ENCODE measurements around the gene CALML4. TPM values are rescaled to one million over a fixed set of nuclear protein-coding genes. Genes with fewer than 3 reads are reported as not detected.

The CALML4 gene
- total RNA-seq, 2 experiments from 2014 or later, result 28.7 to 32.5 TPM

DNA sequence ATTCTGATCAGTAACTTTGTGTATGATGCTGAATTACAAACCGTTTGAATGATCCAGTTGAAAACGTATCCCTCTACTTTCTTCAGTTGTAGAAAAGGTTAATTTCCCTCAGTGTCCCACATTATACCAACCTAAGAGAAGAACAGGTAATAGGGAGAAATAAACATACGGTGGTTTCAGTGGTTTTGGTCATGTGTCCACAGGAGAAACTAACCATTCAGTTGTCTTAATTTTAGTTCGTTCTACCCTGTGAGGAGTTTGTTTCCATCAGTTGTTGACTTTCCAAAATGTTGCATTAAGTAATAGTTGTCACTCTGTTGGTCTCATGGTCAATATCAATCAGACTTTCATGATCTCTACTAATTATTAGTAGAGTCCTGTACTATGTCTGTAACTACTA, 15.1 kb downstream of the CALML4 start:
- Histone ChIP-seq H3K36me3 (ENCODE audit: insufficient read depth, low read length) (peaks cover 78% of the 10 kb centered on the region), H3K4me2 (ENCODE audit: low read length) (peak overlapping the region; percentile 64), H3K79me2 (ENCODE audit: insufficient read depth, low read depth, low read length) (peaks cover 4% of the 10 kb centered on the region; the same call in 1 of the 2 replicates), H3K9me2 (ENCODE audit: insufficient read depth, low read length) (no peaks in the 10 kb centered on the region), H3K4me1 (ENCODE audit: insufficient read depth, low read length, poor library complexity, severe bottlenecking) (peaks cover 66% of the 10 kb centered on the region), H3K27ac (ENCODE audit: low read depth, low read length, poor library complexity, severe bottlenecking) (peak overlapping the region; percentile 97), H2AFZ (ENCODE audit: low read length) (no peak overlapping the region), H3K4me3 (ENCODE audit: low read depth, low read length, poor library complexity, severe bottlenecking) (peak overlapping the region; percentile 4), H3K9me3 (ENCODE audit: low read length) (no peaks in the 10 kb centered on the region), H4K20me1 (ENCODE audit: insufficient read depth, low read length) (no peaks in the 10 kb centered on the region)
- POLR2A ChIA-PET, result interaction anchor here (0.6 kb wide), 1 partner anchor 91 kb away, joined by 3 read pairs; no protein-coding TSS in a partner anchor
- intact Hi-C loops (cut with micrococcal nuclease; ENCODE audit: unreplicated experiment), result loop anchor here (1.0 to 2.0 kb wide), 2 partner anchors 19 to 327 kb away; no protein-coding TSS in a partner anchor
- CTCF ChIA-PET (ENCODE audit: unreplicated experiment), result no interaction called here
- no peak for DNase-seq (ENCODE audit: low spot score)
- TSS peak; percentile 3 for BruUV-seq (replicated peaks)
- TF ChIP-seq EZH2phosphoT487 (IDR thresholded peaks at IDR 0.05; ENCODE audit: borderline replicate concordance, low read depth, low read length), result no peak
- TF ChIP-seq, protein P1, sequence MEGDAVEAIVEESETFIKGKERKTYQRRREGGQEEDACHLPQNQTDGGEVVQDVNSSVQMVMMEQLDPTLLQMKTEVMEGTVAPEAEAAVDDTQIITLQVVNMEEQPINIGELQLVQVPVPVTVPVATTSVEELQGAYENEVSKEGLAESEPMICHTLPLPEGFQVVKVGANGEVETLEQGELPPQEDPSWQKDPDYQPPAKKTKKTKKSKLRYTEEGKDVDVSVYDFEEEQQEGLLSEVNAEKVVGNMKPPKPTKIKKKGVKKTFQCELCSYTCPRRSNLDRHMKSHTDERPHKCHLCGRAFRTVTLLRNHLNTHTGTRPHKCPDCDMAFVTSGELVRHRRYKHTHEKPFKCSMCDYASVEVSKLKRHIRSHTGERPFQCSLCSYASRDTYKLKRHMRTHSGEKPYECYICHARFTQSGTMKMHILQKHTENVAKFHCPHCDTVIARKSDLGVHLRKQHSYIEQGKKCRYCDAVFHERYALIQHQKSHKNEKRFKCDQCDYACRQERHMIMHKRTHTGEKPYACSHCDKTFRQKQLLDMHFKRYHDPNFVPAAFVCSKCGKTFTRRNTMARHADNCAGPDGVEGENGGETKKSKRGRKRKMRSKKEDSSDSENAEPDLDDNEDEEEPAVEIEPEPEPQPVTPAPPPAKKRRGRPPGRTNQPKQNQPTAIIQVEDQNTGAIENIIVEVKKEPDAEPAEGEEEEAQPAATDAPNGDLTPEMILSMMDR (conservative IDR thresholded peaks at IDR 0.05; ENCODE audit: low read length), result no peak

- H3K4me2 ChIP-seq (ENCODE audit: low read length), result peak overlapping the region; percentile 64
- peak; percentile 86 for DNase-seq (ENCODE audit: low spot score)
- ChIA-PET CTCF (ENCODE audit: unreplicated experiment) (no interaction called here), POLR2A (interaction anchor here (1.0 kb wide), 1 partner anchor 40 kb away, joined by 3 read pairs; no protein-coding TSS in a partner anchor)
- H3K4me1 ChIP-seq (ENCODE audit: insufficient read depth, low read length, poor library complexity, severe bottlenecking), result peaks cover 70% of the 10 kb centered on the region
- no peaks in the 10 kb centered on the region for H3K9me3 ChIP-seq (ENCODE audit: low read length)
- no peaks in the 10 kb centered on the region for H4K20me1 ChIP-seq (ENCODE audit: insufficient read depth, low read length)
- peaks cover 86% of the 10 kb centered on the region for H3K36me3 ChIP-seq (ENCODE audit: insufficient read depth, low read length)
- peak overlapping the region; percentile 97 for H3K27ac ChIP-seq (ENCODE audit: low read depth, low read length, poor library complexity, severe bottlenecking)
- TF ChIP-seq, protein P1 (conservative IDR thresholded peaks at IDR 0.05; ENCODE audit: low read length), result no peak
- TF ChIP-seq EZH2phosphoT487 (IDR thresholded peaks at IDR 0.05; ENCODE audit: borderline replicate concordance, low read depth, low read length), result no peak
- peaks cover 4% of the 10 kb centered on the region; the same call in 1 of the 2 replicates for H3K79me2 ChIP-seq (ENCODE audit: insufficient read depth, low read depth, low read length)
- BruUV-seq (replicated peaks), result no TSS peak
- intact Hi-C loops (cut with micrococcal nuclease; ENCODE audit: unreplicated experiment), result loop anchor here (1.0 to 5.0 kb wide), 3 partner anchors 41 to 406 kb away; partner anchors contain the start of gene CLN6
- peak overlapping the region; percentile 37 for H3K4me3 ChIP-seq (ENCODE audit: low read depth, low read length, poor library complexity, severe bottlenecking)
- H3K9me2 ChIP-seq (ENCODE audit: insufficient read depth, low read length), result no peaks in the 10 kb centered on the region
- H2AFZ ChIP-seq (ENCODE audit: low read length), result peak overlapping the region; percentile 20; the same call in 1 of the 2 replicates
Measured at GRCh38 chr15:68188647-68189046, 16.5 kb downstream of the CALML4 start.

GRCh38 chr15:68187559-68187958, 17.6 kb downstream of the CALML4 start:
- peaks cover 4% of the 10 kb centered on the region; the same call in 1 of the 2 replicates for H3K79me2 ChIP-seq (ENCODE audit: insufficient read depth, low read depth, low read length)
- H3K27ac ChIP-seq (ENCODE audit: low read depth, low read length, poor library complexity, severe bottlenecking), result peak overlapping the region; percentile 97
- H2AFZ ChIP-seq (ENCODE audit: low read length), result no peak overlapping the region
- CTCF ChIA-PET (ENCODE audit: unreplicated experiment), result no interaction called here
- peaks cover 86% of the 10 kb centered on the region for H3K36me3 ChIP-seq (ENCODE audit: insufficient read depth, low read length)
- no peaks in the 10 kb centered on the region for H4K20me1 ChIP-seq (ENCODE audit: insufficient read depth, low read length)
- H3K4me1 ChIP-seq (ENCODE audit: insufficient read depth, low read length, poor library complexity, severe bottlenecking), result peaks cover 70% of the 10 kb centered on the region
- peak; percentile 49 for DNase-seq (ENCODE audit: low spot score)
- H3K9me3 ChIP-seq (ENCODE audit: low read length), result no peaks in the 10 kb centered on the region
- BruUV-seq (replicated peaks), result no TSS peak
- no peak overlapping the region for H3K4me3 ChIP-seq (ENCODE audit: low read depth, low read length, poor library complexity, severe bottlenecking)
- H3K4me2 ChIP-seq (ENCODE audit: low read length), result peak overlapping the region; percentile 64
- no peaks in the 10 kb centered on the region for H3K9me2 ChIP-seq (ENCODE audit: insufficient read depth, low read length)
- no peak for TF ChIP-seq EZH2phosphoT487 (IDR thresholded peaks at IDR 0.05; ENCODE audit: borderline replicate concordance, low read depth, low read length)
- TF ChIP-seq, protein P1 (conservative IDR thresholded peaks at IDR 0.05; ENCODE audit: low read length), result no peak
- intact Hi-C loops (cut with micrococcal nuclease; ENCODE audit: unreplicated experiment), result loop anchor here (5.0 kb wide), 1 partner anchor 405 kb away; no protein-coding TSS in a partner anchor
- POLR2A ChIA-PET, result no interaction called here

Measured in OCI-LY7 (cell line).